Fibroblast of skin of scalp (primary cell): Measurements from ENCODE around the gene TRIM21. TPM values are rescaled to one million over a fixed set of nuclear protein-coding genes. Genes with fewer than 3 reads are reported as not detected.
"Not testable (repeated sequence)": the region's sequence is repeated elsewhere in the genome, so short reads cannot be mapped to it uniquely, and the experiment has no call there.

Experiments
- DNase-seq: peaks from one replicate; pipeline ENCODE4 v3.0.0-alpha.2; 2013
- polyA plus RNA-seq, 2 experiments: library from polyadenylated mRNA; unstranded; fragments of 120-200 nt; gene quantifications; one replicate each; pipeline ENCODE4 v1.2.1, GENCODE V29; 2013; ENCODE audit not compliant: insufficient read length in 2 of 2

The TRIM21 gene
- 13.8 TPM for polyA plus RNA-seq (2013, experiment 1 of 2; ENCODE audit: insufficient read length)
- 14.3 TPM for polyA plus RNA-seq (2013, experiment 2 of 2; ENCODE audit: insufficient read length)

GRCh38 chr11:4393209-4393857 is at the start of gene TRIM21:
TRIM21 (minus strand) TSS chr11:4393702; CDS start chr11:4390409, 3,293 bp downstream.
- peak; percentile 82 for DNase-seq

DNA sequence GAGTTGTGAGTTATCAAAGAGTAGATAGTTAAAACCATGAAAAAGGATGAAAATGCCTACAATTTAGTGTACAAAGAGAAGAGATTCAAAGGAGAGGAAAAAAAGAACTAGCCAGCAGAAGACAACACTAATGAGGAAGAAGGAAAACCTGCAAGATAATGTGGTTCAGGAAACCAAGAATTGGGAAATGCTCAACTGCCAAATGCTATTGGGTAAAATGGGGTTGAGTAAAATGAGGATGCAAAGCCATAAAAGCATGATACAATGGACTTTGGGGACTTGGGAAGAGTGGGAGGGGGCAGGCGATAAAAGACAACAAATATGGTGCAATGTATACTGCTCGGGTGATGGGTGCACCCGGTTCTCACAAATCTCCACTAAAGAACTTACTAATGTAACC is 48.0 kb upstream of the TRIM21 start:
- DNase-seq: no peak

GRCh38 chr11:4436411-4436810 is 42.9 kb upstream of the TRIM21 start:
- no peak for DNase-seq

DNA sequence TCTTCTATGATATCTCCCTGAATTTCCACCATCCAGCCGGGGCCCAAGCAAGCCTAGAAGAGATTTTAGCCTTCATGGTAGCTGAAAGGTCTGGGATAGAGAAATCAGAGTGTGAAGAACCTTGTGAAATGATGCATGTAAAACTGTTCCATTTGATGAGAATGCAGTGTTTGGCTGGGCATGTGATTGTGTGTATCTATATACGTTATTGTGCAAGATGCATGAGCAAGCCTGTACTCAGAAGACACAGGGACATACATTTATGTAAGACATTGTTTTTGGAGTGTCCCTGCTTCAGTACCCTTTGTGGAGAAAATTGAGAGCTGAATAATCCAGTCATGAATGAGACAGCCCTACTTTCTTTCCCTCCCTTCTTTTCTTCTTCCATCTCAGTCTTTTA is 40.4 kb upstream of the TRIM21 start:
- DNase-seq: no peak

GRCh38 chr11:4430051-4430450 is 36.5 kb upstream of the TRIM21 start:
- no peak for DNase-seq

- no peak for DNase-seq
Measured at GRCh38 chr11:4418403-4418802, 24.9 kb upstream of the TRIM21 start.

DNA sequence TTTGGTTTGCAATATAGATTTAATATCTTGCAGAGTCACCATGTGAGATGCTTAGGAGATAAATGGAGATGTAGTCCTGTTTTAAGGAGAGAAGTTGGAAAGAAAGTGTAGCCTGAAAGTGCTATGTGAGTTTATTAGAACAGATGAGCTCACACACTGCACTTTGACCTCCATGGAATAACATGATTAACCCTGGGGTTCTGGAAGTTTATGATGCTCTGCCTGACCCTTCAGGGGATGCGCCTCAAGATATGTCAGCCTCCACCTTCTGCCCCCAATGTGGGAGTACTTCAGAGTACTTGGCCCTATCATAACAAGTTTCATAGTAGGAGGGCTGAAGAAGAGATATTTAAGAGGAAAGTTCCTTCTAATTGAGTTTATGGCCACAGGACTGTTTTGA is 23.3 kb upstream of the TRIM21 start:
- DNase-seq: no peak

DNA sequence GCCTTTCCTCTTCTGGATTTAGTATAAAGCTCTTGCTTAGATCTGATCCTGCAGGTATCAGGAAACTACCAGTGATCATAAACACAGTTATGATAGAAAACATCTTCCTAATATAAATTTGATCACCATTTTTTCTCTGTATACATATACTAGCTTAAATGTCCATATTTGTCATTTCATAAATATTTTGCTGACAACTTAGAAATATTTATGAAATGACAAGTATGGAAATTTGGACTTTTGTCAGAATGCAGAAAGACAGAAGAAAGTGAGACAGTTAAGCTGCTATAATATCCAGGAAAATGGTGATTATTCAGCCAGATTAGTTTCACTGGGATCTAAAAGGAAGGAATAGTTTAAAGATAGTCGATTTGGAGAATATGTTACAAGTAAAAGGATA is 22.8 kb upstream of the TRIM21 start:
- no peak for DNase-seq

DNA sequence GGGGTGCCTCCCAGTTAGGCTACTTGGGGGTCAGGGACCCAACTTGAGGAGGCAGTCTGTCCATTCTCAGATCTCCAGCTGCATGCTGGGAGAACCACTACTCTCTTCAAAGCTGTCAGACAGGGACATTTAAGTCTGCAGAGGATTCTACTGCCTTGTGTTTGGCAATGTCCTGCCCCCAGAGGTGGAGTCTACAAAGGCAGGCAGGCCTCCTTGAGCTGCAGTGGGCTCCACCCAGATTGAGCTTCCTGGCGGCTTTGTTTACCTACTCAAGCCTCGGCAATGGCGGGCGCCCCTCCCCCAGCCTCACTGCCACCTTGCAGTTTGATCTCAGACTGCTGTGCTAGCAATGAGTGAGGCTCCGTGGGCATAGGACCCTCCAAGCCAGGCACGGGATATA is 12.7 kb upstream of the TRIM21 start:
- not testable (repeated sequence) for DNase-seq

DNA sequence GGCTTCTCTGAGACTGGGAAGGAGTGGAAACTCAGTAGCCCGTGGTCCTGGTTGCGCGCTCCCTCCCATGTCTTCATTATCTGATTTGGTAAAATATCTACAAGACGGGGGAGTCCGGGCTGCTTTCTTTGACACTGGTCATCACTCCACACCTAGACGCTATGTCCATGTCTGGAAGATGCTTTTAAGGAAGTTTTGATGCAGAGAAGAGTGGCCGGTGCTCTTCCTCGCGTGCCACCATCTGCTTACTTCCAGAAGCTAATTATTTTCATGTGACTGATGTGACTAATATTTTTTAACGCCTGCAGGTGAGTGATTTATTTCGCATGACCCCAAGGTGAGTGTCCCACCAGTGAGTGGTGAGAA is 339 bp upstream of the TRIM21 start:
- no peak for DNase-seq

DNA sequence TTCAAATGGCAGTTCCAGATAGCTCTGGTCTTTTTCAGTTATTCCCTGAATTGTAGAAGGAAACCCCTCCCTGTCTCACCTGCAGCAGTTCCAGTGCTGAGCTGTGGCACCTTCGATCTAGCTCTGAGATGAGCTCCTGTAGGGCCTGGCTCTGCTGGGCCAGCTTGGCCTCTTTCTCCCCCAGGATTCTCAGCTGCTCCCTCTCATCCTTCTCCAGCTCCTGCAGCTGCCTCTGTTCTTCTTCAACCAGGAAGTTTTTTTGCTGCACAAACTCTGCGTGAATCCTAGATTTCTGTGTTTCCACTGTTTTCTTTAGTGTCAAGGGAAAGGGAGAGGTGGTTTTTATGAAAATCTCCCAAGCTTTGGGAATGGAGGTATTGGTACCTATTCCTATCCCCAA is 5.3 kb downstream of the TRIM21 start:
- DNase-seq: no peak

GRCh38 chr11:4385978-4386740 is 7.3 kb downstream of the TRIM21 start:
- no peak for DNase-seq

DNA sequence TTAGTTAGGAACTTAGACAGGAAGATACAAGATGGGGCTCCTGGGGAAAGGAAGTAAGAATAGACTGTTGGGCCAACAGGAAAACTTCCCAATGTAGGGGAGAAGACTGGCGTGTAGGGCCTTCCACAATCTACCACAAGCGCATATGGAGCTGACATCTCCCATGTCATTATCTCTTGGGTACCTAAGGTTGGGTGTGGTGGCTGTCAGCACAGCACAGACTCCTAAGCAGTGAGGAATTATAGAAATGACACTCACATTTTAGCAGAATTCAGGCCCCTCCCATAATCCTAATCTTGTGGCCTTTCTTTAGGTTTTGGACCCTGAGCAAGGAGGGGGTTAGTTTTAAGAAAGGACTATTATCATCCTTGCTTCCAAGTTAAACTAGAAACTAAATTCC is 11.6 kb downstream of the TRIM21 start:
- DNase-seq: no peak

- DNase-seq: no peak
Measured at GRCh38 chr11:4375431-4376140, 17.9 kb downstream of the TRIM21 start.

- no peak for DNase-seq
Measured at GRCh38 chr11:4370166-4370565, 23.3 kb downstream of the TRIM21 start.

GRCh38 chr11:4368286-4368685 is 25.2 kb downstream of the TRIM21 start, which contains the start of gene OR52B4:
OR52B4 (minus strand) TSS chr11:4368386; CDS start chr11:4368295, 91 bp downstream.
- DNase-seq: no peak

GRCh38 chr11:4348142-4348541 is 45.4 kb downstream of the TRIM21 start:
- DNase-seq: not testable (repeated sequence)

DNA sequence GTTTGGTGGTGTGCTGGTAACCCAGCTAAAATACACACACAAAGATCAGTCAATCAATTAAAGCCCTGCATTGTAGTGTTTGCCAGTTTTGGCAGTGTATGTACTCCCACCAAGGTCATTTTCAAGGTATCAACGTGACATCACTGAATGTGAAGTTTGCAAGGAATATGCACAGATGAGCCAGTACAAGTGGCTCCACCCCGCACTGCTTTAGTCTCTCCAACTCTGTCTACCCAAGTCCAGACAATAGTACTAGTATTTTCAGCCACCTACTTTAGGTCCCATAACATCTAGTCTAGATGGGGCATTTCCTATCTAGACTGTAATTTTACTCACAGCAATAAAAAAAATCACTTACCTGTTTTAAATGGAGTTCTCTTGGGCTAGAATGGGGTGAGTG is 48.1 kb downstream of the TRIM21 start:
- not testable (repeated sequence) for DNase-seq
